GM19023 (cell line): ENCODE results near the gene PIK3C3.
"Not testable (repeated sequence)": the region's sequence is repeated elsewhere in the genome, so short reads cannot be mapped to it uniquely, and the experiment has no call there.

Experiments
- ATAC-seq: cut with Tn5 transposase; IDR thresholded peaks from one replicate; pipeline ENCODE4 v1.9.1; 2021; ENCODE audit warnings: mild to moderate bottlenecking, moderate library complexity; ENCODE audit not compliant: unreplicated experiment

Gene PIK3C3

GRCh38 chr18:41965634-41966255 lies 10.7 kb downstream of the PIK3C3 start:
- no peak for ATAC-seq

- ATAC-seq = no peak
These were observed 11.9 kb downstream of the PIK3C3 start for GRCh38 chr18:41966943-41967342.

- no peak for ATAC-seq
These were observed 12.6 kb downstream of the PIK3C3 start for GRCh38 chr18:41967680-41968079.

- no peak for ATAC-seq
These were observed 14.8 kb downstream of the PIK3C3 start for GRCh38 chr18:41969881-41970280.

GRCh38 chr18:41972067-41972925 lies 17.3 kb downstream of the PIK3C3 start:
- ATAC-seq = no peak

- no peak for ATAC-seq
These were observed 18.9 kb downstream of the PIK3C3 start for GRCh38 chr18:41973983-41974382.

- no peak for ATAC-seq
These were observed 19.8 kb downstream of the PIK3C3 start for GRCh38 chr18:41974796-41975201.

GRCh38 chr18:41975284-41975683 lies 20.2 kb downstream of the PIK3C3 start:
- ATAC-seq = no peak

GRCh38 chr18:41977233-41977632 lies 22.2 kb downstream of the PIK3C3 start:
- ATAC-seq = no peak

GRCh38 chr18:41982942-41983660 lies 28.1 kb downstream of the PIK3C3 start:
- peak; percentile 76 for ATAC-seq

GRCh38 chr18:41985914-41986313 lies 30.9 kb downstream of the PIK3C3 start:
- no peak for ATAC-seq

- no peak for ATAC-seq
These were observed 34.5 kb downstream of the PIK3C3 start for GRCh38 chr18:41989508-41989907.

- no peak for ATAC-seq
These were observed 37.0 kb downstream of the PIK3C3 start for GRCh38 chr18:41992066-41992465.

- no peak for ATAC-seq
These were observed 37.7 kb downstream of the PIK3C3 start for GRCh38 chr18:41992703-41993102.

- ATAC-seq = no peak
These were observed 38.1 kb downstream of the PIK3C3 start for GRCh38 chr18:41993151-41993550.

GRCh38 chr18:41996020-41996419 lies 41.0 kb downstream of the PIK3C3 start:
- ATAC-seq = no peak

GRCh38 chr18:41999751-42000150 lies 44.7 kb downstream of the PIK3C3 start:
- ATAC-seq = no peak

GRCh38 chr18:42001801-42002200 lies 46.8 kb downstream of the PIK3C3 start:
- no peak for ATAC-seq

- ATAC-seq = no peak
These were observed 49.6 kb downstream of the PIK3C3 start for GRCh38 chr18:42004653-42005052.

- ATAC-seq = no peak
These were observed 50.7 kb downstream of the PIK3C3 start for GRCh38 chr18:42005782-42006181.

GRCh38 chr18:42009457-42009856 lies 54.4 kb downstream of the PIK3C3 start:
- not testable (repeated sequence) for ATAC-seq

- ATAC-seq = peak; percentile 99
These were observed 56.0 kb downstream of the PIK3C3 start for GRCh38 chr18:42011053-42011452.
